Stimulated activated CD8-positive, alpha-beta memory T cell treated with anti-CD3 and anti-CD28 coated beads, Interleukin-12 subunit alpha, Interleukin-12 subunit beta, amount 100 ng/mL, for 1 hour (primary cell): ENCODE data around the gene C2CD2L.
"Not testable (repeated sequence)": the region's sequence is repeated elsewhere in the genome, so short reads cannot be mapped to it uniquely, and the experiment has no call there.

Source experiments
- DNase-seq: peaks from one replicate; pipeline ENCODE4 v3.0.0-alpha.2; 2020; ENCODE audit warnings: low read depth

The C2CD2L gene

DNA sequence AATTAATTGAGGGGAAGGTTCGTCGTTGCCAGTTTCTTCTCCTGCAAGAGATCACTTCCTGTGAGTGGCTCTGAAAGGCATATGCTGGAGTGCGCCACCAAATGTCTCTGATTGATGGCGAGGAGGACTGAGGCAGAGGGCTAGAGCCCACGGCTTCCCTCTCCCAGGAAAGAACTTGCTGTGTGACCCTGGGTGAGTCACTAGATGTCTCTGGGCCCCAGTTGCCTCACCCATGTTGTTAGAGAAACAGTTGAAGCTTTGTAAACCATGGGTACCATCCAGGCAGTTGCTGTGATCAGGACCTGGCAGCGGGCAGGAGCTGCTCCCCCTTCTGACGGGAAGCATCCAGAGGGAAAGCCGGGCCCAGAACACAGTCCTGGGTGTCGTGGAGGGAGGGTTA is 44.9 kb downstream of the C2CD2L start:
- no peak for DNase-seq

DNA sequence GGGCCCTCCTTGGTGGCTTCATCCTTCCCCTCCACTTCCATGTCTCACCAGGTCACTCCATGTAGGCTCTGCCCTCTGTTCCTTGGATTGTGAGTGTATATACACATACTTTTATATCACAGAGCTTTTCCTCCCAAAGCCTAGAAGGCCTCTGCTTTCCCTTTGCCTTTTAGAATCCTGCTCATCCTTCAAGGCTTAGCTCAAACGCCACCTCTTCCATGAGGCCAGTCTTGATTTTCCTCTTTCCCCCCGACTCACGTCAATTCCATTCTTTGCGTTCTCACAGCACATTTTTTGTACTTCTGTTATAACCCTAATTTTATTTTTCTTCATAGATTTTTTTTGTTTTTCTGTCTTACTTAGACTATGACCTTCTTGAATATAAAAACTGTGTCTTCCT is 45.5 kb downstream of the C2CD2L start:
- no peak for DNase-seq

DNA sequence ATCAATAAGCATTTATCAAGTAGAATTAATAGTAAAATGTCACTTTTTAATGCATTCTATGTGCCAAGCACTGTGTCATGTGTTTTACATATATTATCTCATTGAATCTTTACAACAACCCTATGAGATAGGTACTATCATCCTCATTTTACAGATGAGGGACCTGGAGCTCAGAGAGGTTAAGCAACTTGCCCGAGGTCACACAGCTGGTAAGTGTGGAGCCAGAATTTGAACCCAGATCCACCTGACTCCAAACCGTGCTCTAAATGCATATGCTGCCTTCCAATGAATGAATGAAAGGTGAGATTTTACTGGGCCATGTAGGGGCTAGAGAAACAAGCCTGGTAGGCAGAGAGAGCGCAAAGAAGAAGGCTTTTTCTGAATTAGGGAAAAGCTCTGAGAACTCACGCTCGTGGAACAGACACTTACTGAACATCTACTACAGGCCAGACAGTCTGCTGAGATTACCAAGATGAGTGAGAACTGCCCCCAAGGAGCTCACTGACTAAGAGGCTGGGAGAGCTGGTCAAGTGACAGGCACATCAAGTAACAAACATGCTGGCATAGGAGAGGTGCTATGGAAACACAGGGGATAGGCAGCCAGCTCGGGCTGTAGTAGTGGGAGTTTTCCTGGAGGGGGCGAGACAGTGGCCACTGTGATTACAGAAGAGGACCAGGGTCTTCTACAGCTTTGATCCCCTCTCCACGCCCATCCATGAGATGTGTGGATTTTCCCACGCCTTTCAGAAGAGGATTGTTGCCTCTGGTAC is 46.1 kb downstream of the C2CD2L start:
- DNase-seq = no peak

DNA sequence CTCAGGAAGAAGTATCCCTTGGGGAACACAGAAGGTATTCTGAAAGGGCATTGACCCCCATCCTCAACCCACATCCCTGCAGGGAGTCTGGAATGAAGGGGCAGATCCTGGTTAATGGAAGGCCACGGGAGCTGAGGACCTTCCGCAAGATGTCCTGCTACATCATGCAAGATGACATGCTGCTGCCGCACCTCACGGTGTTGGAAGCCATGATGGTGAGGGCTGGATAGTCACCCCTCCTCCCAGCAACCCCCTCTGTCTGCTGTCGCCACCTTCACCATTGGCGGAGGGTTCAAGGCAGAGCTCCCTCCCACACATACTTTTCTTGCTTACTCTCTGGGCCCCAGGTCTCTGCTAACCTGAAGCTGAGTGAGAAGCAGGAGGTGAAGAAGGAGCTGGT is 47.0 kb downstream of the C2CD2L start:
- no peak for DNase-seq

DNA sequence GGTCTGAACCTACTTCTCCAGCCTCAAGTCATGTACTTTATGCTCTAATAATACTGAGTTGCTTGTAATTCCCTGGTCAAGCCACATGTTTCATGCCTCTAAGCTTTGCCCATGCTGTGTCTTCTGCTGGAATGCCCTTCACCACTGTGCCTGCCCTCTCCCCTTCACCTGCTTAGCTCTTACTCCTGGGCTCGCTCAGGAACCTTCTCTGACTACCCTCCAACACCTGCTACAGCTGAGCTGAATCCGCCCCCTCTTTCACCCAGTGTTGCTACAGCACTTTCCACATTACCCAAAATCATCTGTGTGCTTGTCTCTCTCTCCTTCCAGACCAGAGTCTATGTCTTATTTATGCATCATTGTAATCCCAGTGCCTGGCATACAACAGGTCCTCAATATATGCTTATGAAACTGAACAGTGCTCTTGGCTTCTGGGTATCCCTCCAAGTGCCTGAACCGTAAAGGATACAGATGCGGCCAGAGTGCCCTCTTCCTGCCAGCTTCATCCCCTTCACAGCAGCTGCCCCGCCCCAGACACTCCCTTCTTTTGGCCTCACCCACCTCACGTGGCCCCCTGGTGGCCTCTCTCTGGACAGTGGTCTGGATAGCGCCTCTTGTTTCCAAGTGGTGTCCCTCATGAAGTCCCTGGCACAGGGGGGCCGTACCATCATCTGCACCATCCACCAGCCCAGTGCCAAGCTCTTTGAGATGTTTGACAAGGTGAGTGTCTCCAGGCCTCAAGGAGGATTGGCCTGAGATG is 48.8 kb downstream of the C2CD2L start:
- no peak for DNase-seq

DNA sequence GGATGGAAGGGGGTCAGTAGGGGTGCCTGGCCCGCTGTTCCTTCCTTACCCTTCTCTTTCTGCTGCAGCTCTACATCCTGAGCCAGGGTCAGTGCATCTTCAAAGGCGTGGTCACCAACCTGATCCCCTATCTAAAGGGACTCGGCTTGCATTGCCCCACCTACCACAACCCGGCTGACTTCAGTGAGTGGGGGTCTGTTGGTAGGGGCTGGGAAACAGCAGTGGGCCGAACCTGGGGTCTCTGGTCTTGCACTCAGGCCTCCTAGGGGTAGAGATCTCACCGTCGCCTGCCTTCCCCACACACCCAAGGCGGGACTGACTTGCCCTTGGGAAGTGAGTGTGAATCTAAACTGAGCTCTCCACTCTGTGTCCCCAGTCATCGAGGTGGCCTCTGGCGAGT is 49.4 kb downstream of the C2CD2L start:
- DNase-seq = no peak

DNA sequence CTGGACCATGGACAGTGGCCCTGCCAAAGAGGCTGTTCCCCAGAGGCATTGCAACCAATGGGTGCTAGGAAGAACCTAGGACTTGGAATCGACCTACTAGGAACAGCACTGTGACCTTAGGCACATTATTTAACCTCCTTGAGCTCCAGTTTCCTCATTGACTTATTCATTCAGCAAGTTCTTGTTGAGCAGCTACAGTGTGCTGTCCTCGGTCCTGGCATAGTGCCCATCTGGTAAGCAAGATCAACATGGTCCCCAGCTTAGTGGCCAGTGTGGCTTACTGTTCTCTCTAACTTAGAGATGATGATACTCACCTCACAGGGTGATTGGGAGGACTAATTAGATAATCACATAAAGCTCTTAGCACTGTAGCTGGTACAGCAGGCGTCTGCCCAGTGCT is 49.9 kb downstream of the C2CD2L start:
- DNase-seq = no peak

DNA sequence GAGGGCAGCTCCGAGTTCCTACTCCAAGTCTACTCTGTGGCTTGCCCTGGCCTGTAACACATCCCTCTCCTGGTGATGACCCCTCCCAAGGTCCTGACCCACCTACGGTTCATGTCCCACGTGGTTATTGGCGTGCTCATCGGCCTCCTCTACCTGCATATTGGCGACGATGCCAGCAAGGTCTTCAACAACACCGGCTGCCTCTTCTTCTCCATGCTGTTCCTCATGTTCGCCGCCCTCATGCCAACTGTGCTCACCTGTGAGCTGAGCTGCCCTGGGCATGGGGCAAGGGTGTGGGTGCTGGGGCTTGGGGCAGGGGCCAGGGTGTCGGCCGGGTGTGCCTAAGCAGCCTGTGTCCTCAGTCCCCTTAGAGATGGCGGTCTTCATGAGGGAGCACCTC is 51.3 kb downstream of the C2CD2L start:
- no peak for DNase-seq

DNA sequence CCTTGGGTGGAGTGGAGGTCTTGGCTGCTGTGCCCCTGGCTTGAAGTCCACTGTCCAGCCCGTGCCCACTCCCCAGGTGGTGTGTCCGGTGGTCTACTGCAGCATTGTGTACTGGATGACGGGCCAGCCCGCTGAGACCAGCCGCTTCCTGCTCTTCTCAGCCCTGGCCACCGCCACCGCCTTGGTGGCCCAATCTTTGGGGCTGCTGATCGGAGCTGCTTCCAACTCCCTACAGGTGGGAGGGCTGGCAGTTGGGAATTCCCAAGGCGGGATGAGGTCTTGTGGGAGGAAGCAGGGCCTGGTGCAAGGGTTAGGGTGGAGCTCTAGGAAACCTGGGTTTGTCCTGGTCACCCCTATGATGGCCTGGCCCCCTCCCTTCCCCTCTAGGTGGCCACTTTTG is 53.0 kb downstream of the C2CD2L start:
- no peak for DNase-seq

DNA sequence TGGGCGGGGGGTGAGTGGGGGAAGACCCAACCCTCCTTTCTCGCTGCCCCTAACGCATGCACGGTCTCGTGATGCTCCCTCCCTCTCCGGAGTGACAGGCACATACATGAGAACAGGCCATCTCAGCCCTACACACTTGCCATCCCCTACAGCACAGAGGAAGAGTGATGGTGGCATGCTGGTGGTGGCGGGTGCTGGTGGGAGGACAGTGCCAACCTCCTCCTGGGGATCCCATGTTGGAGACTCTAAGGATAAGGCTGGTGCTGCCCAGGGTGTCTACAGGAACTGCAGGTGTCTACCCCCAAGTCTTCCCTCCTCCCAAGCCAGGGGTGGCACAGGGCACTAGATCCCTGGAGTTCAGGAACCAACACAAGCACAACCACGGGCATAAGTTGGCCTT is 54.7 kb downstream of the C2CD2L start:
- DNase-seq = no peak

DNA sequence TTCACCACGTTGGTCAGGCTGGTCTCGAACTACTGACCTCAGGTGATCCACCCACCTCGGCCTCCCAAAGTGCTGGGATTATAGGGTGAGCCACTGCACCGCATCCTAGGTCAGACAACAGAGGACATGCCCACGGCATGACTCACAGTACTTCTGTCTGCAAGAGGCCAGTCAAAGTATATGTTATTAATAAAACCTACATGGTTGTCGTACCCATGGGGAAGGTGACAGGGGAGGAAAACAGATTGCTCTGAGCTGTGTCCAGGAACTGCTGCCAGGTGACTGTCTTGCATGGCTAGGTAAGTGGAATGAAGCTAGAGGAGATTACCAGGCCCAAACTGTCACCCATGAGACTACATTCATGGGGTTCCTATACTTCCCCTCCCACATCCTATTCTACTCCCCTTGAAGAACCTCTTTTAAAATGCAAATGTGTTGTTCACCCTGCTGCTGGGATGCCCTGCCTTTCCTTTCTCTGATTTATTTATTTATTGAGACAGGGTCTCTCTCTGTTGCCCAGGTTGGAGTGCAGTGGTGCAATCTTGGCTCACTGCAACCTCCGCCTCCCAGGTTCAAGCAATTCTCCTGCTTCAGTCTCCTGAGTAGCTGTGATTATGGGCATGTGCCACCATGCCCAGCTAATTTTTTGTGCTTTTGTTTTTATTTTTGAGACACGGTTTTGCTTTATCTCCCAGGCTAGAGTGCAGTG is 59.4 kb downstream of the C2CD2L start:
- no peak for DNase-seq

DNA sequence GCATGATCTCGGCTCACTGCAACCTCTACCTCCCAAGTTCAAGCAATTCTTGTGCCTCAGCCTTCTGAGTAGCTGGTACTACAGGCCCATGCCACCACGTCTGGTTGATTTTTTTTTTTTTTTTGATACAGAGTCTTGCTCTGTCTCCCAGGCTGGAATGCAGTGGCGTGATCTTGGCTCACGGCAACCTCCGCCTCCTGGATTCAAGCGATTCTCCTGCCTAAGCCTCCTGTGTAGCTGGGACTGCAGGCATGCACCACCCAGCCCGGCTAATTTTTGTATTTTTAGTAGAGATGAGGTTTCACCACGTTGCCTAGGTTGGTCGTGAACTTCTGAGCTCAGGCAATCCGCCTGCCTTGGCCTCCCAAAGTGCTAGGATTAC is 59.9 kb downstream of the C2CD2L start:
- DNase-seq = not testable (repeated sequence)

DNA sequence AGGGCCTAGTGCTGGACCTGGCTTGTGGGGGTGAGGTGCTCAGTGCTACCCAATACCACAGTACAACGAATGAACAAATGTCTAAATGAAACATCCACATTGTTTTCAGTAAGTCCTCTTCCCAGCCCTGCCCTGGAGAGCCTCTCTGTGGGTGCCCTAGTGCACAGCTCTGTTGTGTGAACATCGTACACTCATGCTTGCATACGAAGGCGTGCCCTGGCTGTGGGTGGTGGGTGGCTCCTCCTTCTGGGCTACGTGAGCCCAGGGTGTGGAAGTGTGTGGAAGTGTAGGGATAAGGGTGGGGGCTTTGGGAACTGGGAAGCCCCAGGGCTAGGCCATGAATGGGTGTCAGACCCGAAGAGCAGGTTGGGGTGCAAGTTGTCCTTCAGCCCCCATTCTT is 60.8 kb downstream of the C2CD2L start:
- DNase-seq = no peak
